OCI-LY7 (cell line): ENCODE data around the gene LSM14B. TPM values are rescaled to one million over a fixed set of nuclear protein-coding genes. Genes with fewer than 3 reads are reported as not detected.
A peak's percentile ranks its signal among the peaks of the same experiment; 100 is the strongest.

Experiments used
- BruUV-seq: library from RNA; stranded (reverse); fragments of 400-500 nt; replicated peaks from 2 replicates; lab custom pipeline; 2021; lab: Mats Ljungman, UMichigan
- CTCF ChIA-PET: fragments of 300-600 bp; sonication (Branson Sonifier 250); formaldehyde crosslinking; loops from one replicate; lab custom pipeline; 2022; ENCODE audit warnings: antibody characterized with exemption; ENCODE audit not compliant: unreplicated experiment; lab: Charles Lee
- POLR2A ChIA-PET: fragments of 300-600 bp; sonication (Branson Sonifier 250); formaldehyde crosslinking; loops from one replicate; lab custom pipeline; 2022; ENCODE audit warnings: antibody characterized with exemption; lab: Charles Lee
- DNase-seq: peaks from one replicate; pipeline ENCODE4 v3.0.0-alpha.2; 2015; ENCODE audit warnings: low spot score
- H2AFZ ChIP-seq: fragments of 200-600 bp; sonication (generic), shearing (Covaris generic); 2 replicates; pipeline ENCODE4 v1.6.1; 2014; ENCODE audit warnings: mild to moderate bottlenecking, antibody characterized with exemption, low read length, moderate library complexity
- H3K27ac ChIP-seq: fragments of 200-600 bp; sonication (generic); 2 replicates; pipeline ENCODE4 v1.5.1; 2014; ENCODE audit warnings: mixed run types, low read depth, mild to moderate bottlenecking, moderate library complexity, low read length, inconsistent platforms; ENCODE audit not compliant: poor library complexity, severe bottlenecking
- H3K36me3 ChIP-seq: fragments of 200-600 bp; sonication (generic); 2 replicates; pipeline ENCODE4 v1.6.1; 2014; ENCODE audit warnings: mild to moderate bottlenecking, antibody characterized with exemption, low read length, moderate library complexity, mixed read lengths; ENCODE audit not compliant: insufficient read depth
- H3K4me1 ChIP-seq: fragments of 200-600 bp; sonication (generic); 2 replicates; pipeline ENCODE4 v1.5.1; 2014; ENCODE audit warnings: mild to moderate bottlenecking, low read length; ENCODE audit not compliant: insufficient read depth, poor library complexity, severe bottlenecking
- H3K4me2 ChIP-seq: fragments of 200-600 bp; sonication (generic); 2 replicates; pipeline ENCODE4 v1.6.1; 2014; ENCODE audit warnings: mild to moderate bottlenecking, low read length
- H3K4me3 ChIP-seq: fragments of 200-600 bp; sonication (generic); 2 replicates; pipeline ENCODE4 v1.5.1; 2014; ENCODE audit warnings: mild to moderate bottlenecking, low read depth, low read length; ENCODE audit not compliant: poor library complexity, severe bottlenecking
- H3K79me2 ChIP-seq: fragments of 200-600 bp; sonication (generic); 2 replicates; pipeline ENCODE4 v1.6.1; 2016; ENCODE audit warnings: low read depth, mild to moderate bottlenecking, low read length, moderate library complexity, mixed read lengths; ENCODE audit not compliant: insufficient read depth
- H3K9me2 ChIP-seq: fragments of 200-600 bp; sonication (generic); 2 replicates; pipeline ENCODE4 v1.6.1; 2016; ENCODE audit warnings: mild to moderate bottlenecking, low read length, mixed read lengths; ENCODE audit not compliant: insufficient read depth
- H3K9me3 ChIP-seq: fragments of 200-600 bp; sonication (generic); 2 replicates; pipeline ENCODE4 v1.6.1; 2014; ENCODE audit warnings: mild to moderate bottlenecking, mixed run types, low read length, mixed read lengths
- H4K20me1 ChIP-seq: fragments of 200-600 bp; sonication (generic); 2 replicates; pipeline ENCODE4 v1.6.1; 2014; ENCODE audit warnings: mild to moderate bottlenecking, antibody characterized with exemption, low read length, moderate library complexity, mixed read lengths; ENCODE audit not compliant: insufficient read depth
- EZH2phosphoT487 ChIP-seq: fragments of 200-600 bp; sonication (generic); IDR thresholded peaks from 2 replicates; pipeline ENCODE4 v1.6.1; 2018; ENCODE audit warnings: low read depth, borderline replicate concordance, mild to moderate bottlenecking, mixed run types, antibody characterized with exemption, low read length, moderate library complexity, mixed read lengths
- intact Hi-C: fragments of 100-400 bp; cut with micrococcal nuclease; formaldehyde crosslinking; loops from one replicate; pipeline ENCODE4 v1.10.0; 2022; ENCODE audit not compliant: unreplicated experiment
- total RNA-seq, 2 experiments: library from RNA; depleted of rRNA in 1 of 2; stranded (reverse); fragments of >200 nt in 1 of 2; shearing (Covaris generic) in 1 of 2; gene quantifications; 2 replicates each; pipeline ENCODE4 v1.2.3, GENCODE V29; 2014 to 2022
- TF ChIP-seq, protein P1 (sequence below): fragments of 200-600 bp; sonication (generic); conservative IDR thresholded peaks from 2 replicates; pipeline ENCODE4 v1.5.1; 2014; ENCODE audit warnings: mild to moderate bottlenecking, antibody characterized with exemption, low read length, moderate library complexity, mixed read lengths

LSM14B gene
- total RNA-seq, 2 experiments from 2014 or later, result 44.7 to 53.7 TPM

DNA sequence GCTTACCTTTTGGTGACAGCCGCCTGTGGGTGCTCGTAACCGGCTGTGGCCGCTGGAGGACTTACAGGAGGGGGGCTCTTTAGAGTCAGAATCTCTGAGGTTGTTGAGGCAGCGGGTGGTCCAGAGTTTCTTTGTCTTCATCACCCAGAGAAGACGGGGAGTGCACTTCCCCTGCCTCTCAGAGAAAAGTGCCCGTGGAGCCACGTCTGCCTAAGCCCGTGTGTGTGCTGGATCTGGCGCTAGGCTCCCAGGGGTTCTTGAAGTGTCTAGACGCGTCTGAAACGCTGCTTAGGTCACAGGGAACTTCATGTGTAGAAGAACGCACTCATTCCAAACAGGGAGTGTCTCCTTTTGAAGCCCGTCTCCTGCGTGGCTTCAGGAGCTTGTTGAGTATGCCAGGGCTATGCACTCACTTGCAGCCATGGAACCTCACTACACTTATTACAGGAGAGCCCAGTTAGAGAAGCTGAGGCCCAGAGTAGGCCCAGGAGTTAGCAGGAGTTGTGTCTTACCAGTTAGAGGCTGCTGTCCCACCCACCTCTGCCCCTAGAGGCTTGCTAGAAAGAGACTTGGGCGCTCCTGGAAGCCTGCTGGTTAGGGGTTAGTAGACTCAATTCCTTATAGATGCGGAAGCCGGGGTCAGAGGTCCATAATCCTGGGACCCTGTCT is 1.3 kb downstream of the LSM14B start:
- peak overlapping the region; percentile 9 for H3K27ac ChIP-seq
- peaks cover 20% of the 10 kb centered on the region for H3K79me2 ChIP-seq
- no peak for TF ChIP-seq EZH2phosphoT487
- TF ChIP-seq, protein P1, sequence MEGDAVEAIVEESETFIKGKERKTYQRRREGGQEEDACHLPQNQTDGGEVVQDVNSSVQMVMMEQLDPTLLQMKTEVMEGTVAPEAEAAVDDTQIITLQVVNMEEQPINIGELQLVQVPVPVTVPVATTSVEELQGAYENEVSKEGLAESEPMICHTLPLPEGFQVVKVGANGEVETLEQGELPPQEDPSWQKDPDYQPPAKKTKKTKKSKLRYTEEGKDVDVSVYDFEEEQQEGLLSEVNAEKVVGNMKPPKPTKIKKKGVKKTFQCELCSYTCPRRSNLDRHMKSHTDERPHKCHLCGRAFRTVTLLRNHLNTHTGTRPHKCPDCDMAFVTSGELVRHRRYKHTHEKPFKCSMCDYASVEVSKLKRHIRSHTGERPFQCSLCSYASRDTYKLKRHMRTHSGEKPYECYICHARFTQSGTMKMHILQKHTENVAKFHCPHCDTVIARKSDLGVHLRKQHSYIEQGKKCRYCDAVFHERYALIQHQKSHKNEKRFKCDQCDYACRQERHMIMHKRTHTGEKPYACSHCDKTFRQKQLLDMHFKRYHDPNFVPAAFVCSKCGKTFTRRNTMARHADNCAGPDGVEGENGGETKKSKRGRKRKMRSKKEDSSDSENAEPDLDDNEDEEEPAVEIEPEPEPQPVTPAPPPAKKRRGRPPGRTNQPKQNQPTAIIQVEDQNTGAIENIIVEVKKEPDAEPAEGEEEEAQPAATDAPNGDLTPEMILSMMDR, result peak; percentile 30
- H3K9me2 ChIP-seq, result no peaks in the 10 kb centered on the region
- peak overlapping the region; percentile 85 for H3K4me2 ChIP-seq
- peaks cover 13% of the 10 kb centered on the region for H4K20me1 ChIP-seq
- ChIA-PET POLR2A (interaction anchor here (1.0 kb wide), 1 partner anchor 57 kb away, joined by 3 read pairs; no protein-coding TSS in a partner anchor), CTCF (no interaction called here)
- BruUV-seq, result no TSS peak
- DNase-seq, result no peak
- H3K36me3 ChIP-seq, result peaks cover 52% of the 10 kb centered on the region
- no peak overlapping the region for H2AFZ ChIP-seq
- peak overlapping the region; percentile 88 for H3K4me3 ChIP-seq
- intact Hi-C loops, result loop anchor here (2.0 kb wide), 1 partner anchor 121 kb away; no protein-coding TSS in a partner anchor
- H3K4me1 ChIP-seq, result peaks cover 32% of the 10 kb centered on the region
- H3K9me3 ChIP-seq, result no peaks in the 10 kb centered on the region

DNA sequence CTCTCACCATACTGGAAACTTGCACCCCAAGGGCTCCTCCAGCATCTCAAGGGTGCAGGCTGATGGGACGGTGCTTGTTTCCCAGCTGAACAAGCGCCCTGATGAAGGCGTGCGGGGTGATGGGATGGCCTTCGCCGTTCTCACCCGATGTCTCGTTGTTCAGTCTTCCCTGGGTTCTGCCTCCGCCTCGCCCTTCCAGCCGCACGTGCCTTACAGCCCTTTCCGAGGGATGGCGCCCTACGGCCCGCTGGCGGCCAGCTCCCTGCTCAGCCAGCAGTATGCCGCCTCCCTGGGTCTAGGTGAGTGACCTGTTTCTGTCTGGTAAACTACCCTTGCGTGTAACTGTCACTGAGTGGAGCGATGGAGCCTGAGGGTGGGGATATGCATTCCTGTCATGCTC is 3.9 kb downstream of the LSM14B start:
- POLR2A ChIA-PET, result no interaction called here
- TF ChIP-seq, protein P1, result no peak
- TF ChIP-seq EZH2phosphoT487, result no peak
- Histone ChIP-seq H3K4me2 (no peak overlapping the region), H3K9me2 (no peaks in the 10 kb centered on the region), H3K27ac (no peak overlapping the region), H4K20me1 (peaks cover 13% of the 10 kb centered on the region), H3K36me3 (peaks cover 78% of the 10 kb centered on the region), H3K9me3 (no peaks in the 10 kb centered on the region), H2AFZ (no peak overlapping the region), H3K4me1 (peaks cover 35% of the 10 kb centered on the region), H3K4me3 (no peak overlapping the region), H3K79me2 (peaks cover 20% of the 10 kb centered on the region)
- intact Hi-C loops, result no loop called here
- no peak for DNase-seq
- CTCF ChIA-PET, result no interaction called here
- no TSS peak for BruUV-seq

- intact Hi-C loops, result no loop called here
- BruUV-seq, result no TSS peak
Observed at GRCh38 chr20:62127799-62128198, 5.5 kb downstream of the LSM14B start.

More at GRCh38 chr20:62127799-62128198, 5.5 kb downstream of the LSM14B start:
- no peak for DNase-seq
- Histone ChIP-seq H4K20me1 (peaks cover 13% of the 10 kb centered on the region), H3K4me2 (no peak overlapping the region), H3K4me1 (peaks cover 32% of the 10 kb centered on the region), H2AFZ (no peak overlapping the region), H3K27ac (no peak overlapping the region), H3K4me3 (no peak overlapping the region), H3K79me2 (peaks cover 19% of the 10 kb centered on the region), H3K9me3 (no peaks in the 10 kb centered on the region), H3K36me3 (peaks cover 94% of the 10 kb centered on the region), H3K9me2 (no peaks in the 10 kb centered on the region)
- TF ChIP-seq, protein P1, result no peak
- no peak for TF ChIP-seq EZH2phosphoT487
- ChIA-PET CTCF (no interaction called here), POLR2A (no interaction called here)
